NCI-H460 (cell line): ENCODE results near the gene CCN2. TPM values are rescaled to one million over a fixed set of nuclear protein-coding genes. Genes with fewer than 3 reads are reported as not detected.

Experiments used
- DNase-seq: peaks from one replicate; pipeline ENCODE4 v3.0.0-alpha.2; 2016; ENCODE audit warnings: low read depth; ENCODE audit errors: extremely low read depth
- polyA plus RNA-seq: library from polyadenylated mRNA; depleted of rRNA; stranded (reverse); fragments of >200 nt; gene quantifications from 2 replicates; pipeline ENCODE4 v1.2.3, GENCODE V29; 2014; cell fraction: nucleus; rRNA removed
- total RNA-seq: library from RNA; depleted of rRNA; stranded (reverse); fragments of >200 nt; shearing (Covaris generic); gene quantifications from 2 replicates; pipeline ENCODE4 v1.2.3, GENCODE V29; 2014; rRNA removed

The CCN2 gene
- total RNA-seq: 74.9 and 112 TPM in 2 replicates
- polyA plus RNA-seq: 146 and 167 TPM in 2 replicates

GRCh38 chr6:131950767-131951575, at the start of gene CCN2:
TSS of gene CCN2 (minus strand) at chr6:131951372. CDS start at chr6:131951172, 200 bp downstream.
- DNase-seq: peak; percentile 86

DNA sequence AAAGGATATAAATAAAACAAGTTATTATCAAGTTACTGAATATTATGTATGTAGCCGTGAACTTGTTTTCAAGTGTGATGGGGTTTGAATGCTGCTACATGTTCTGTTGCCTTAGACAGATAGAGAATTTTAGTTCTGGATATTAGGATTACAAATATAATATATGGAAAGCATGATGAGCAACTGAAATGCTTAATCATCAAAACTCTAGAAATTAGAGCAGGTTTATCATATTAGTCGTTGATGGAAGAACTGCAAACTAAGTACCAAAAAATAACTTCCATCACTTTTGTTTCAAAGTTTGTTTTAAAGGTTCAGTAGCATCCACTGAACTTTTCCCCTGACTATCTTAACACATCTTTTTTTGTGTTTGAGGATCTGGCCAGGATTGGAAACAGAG, 49.1 kb upstream of the CCN2 start:
- no peak for DNase-seq

GRCh38 chr6:131999545-132000146, 48.5 kb upstream of the CCN2 start:
- no peak for DNase-seq

DNA sequence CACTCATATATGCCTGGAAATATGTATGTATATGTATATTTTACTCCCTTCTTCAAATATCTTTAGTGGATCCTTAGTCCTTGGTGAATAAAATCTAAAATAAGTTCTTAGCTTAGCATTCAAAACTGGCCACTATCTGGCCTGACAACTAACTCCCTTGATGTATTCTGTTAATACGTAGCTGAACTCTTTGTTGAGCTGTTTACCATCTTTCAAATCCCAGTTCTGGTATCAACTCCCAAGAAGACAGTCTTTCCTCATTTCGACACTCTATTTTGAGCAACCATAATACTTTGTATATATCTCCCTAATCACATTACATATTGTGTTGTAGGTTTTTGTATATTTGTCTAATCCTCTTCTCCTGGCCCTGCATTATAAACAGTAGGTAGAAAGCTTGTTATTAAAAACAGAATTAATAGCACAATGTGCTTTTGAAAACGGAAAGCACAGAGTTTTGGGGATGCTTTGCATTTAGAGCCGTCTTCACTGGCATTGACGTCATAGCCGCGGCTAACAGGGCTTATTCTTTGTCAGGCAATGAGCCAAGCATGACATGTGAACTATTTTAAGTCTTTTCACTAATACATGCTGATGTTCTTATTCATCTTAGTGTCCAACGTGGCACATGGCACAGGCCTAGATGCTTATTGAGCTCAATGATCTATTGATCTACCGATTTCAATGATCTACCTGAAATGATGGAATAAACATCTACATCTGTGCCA, 47.2 kb upstream of the CCN2 start:
- no peak for DNase-seq

GRCh38 chr6:131997429-131998153, 46.4 kb upstream of the CCN2 start:
- no peak for DNase-seq

DNA sequence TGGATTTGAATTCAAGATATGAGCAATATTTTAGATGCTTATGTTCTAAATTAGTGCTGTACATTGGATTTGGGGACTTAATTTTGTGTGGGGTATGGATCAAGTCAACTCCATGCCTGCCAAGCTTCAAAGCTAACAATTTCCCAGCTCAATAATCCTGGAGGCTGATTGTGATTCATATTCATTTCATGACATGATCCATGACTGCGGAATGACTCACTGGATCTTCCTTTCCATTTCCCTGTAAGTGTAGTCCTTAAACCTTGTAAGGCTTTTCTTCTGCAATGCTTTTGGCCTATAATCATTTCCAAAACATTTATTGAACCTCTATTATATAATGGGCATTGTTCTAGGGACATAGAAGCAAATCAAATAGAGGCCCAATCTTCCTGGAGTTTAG, 44.7 kb upstream of the CCN2 start:
- DNase-seq: peak; percentile 16

- DNase-seq: no peak
Observed at GRCh38 chr6:131992557-131992956, 41.4 kb upstream of the CCN2 start.

DNA sequence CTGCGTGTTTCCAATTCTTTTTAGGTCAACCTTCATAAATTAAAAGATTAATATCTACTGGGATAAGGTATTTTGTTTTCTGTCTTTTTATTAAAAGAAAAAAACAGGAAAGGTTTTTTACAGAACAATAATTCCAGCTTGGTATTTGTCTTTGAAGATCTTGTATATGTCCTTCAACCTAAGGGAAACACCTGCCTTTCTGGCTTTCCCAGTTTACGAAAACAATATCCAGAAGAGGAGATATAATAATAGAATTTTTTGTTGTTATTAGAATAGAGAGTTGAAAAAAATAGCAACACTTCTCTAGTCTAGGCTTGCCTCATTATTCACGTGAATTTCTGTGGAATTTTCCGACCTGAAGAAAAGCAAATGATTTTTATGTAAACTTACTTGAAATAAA, 37.9 kb upstream of the CCN2 start:
- no peak for DNase-seq

GRCh38 chr6:131982740-131983259, 31.6 kb upstream of the CCN2 start:
- no peak for DNase-seq

- no peak for DNase-seq
Observed at GRCh38 chr6:131981624-131981978, 30.4 kb upstream of the CCN2 start.

DNA sequence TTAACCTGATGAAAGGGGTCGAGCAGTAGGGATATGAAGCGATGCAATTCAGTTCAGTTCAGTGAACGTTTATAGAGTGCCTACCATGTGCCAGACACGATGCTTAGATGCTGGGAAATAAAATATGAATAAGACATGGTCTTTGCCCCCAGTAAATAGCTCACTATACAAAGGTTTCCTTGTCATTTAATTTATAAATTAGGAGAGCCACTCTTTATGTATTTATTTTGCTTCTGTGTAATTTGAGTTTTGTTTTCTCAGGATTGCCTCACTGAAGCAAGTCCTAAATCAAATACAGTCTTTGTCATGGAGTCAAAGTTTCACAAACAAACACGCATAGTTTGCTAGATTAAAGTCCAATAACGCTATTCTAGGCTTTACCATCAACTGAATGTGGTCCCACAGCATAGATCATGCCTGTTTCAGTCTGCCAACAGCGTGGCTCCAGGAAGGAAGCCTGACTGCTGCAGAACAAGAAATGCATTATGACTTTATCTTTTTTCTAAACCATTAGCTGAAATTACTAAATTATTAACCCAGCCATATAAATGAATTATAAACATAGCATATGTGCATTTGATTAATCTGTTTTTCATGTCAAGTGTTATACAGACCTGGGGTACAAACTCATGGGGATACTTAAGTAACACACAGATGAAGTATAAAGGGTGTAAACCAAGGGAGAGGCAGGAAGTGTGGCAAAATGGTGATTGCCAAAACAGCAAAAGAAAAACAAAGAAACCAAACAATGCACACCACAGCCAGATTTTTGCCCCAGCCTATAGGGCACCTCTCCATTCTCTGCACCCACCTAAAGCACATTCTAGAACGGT, 29.8 kb upstream of the CCN2 start:
- DNase-seq: no peak

DNA sequence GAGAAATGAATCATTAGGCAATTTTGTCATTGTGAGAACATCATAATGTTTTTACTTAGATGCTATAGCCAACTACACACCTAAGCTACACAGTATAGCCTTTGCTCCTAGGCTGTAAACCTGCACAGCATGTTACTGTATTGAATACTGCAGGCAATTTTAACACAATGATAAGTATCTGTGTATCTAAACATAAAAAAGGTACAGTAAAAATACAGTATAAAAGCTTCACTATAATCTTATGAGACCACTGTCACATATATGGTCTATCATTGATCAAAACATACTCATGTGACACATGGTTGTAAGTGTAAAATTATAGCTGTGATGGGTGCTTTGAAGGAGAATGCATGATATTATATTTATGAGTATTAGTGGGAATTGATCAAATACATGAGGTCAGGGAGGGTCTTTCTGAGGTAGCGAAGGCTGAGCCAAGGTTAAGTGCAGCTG, 29.2 kb upstream of the CCN2 start:
- DNase-seq: no peak

DNA sequence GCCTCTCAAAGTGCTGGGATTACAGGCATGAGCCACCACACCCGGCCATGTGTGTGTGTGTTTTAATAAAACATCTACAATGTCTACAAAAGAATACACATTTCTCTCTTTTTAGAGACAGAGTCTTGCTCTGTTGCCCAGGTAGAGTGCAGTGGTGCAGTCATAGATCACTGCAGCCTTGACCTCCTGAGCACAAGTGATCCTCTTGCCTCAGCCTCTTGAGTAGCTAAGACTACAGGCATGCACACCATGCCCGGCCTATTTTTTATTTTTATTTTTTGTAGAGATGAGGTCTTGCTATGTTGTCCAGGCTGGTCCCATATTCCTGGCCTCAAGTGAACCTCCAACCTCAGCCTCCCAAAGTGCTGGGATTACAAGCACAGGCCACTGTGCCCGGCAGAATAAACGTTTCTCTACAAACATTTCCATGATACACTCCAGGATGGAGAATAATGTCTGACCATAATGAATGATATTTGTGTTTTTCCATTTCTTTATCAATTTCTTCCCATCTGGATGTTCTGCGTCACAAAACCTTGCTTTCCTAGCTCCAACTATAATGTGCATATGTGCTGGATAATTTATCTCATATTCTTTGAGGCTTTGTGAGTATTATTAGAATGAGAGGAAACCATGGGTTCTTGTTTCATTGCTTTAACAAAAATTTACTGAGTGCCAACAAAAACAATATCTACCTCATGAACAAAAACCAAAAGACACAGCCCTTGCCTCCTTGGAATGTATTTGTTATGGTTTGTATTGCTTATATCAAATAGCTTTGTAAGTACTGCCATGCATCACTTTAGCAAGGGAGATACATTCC, 28.6 kb upstream of the CCN2 start:
- DNase-seq: no peak

DNA sequence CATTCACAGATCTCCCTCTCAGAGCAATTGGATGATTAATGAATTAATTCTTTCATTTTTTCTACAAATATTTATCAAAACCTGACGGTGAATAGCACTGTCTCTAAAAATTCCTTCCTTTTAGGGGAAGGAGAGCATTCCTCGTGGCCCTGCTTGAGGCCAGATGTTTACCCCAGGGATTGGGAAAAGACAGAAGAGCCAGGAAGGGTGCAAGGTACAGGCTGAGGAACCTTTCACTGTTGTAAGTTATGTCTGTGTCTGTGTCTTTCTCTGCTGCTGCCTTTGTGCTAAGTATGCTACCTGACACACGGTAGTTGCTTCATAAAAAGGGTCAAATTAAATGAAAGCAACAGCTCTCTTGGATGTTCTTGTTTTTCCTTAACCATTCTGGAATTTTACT, 27.4 kb upstream of the CCN2 start:
- DNase-seq: no peak

DNA sequence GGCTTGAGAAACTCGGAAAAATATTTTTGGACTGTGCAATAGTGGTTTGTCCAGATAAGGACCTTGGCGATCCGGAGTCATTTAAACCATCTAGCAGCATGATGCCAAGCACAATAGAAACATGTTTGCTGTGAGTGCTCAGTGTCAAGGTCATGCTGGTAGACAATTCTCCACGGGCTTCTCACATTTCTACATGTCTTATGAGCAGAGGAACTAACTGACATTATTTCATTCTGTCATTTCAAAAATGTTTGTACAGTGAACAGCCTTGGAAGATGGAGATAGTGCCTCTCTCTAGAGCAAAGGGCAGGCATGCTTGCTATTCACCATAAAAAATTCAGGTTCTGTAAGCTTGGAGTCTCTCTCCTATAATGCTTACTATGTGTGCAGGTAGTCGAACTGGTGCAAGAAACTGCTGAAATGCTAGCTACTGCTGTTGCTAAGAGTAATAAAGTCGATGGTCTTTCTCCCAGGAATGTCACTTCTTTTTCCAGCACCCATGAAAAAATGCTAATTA, 25.4 kb upstream of the CCN2 start:
- no peak for DNase-seq

GRCh38 chr6:131972741-131973140, 21.6 kb upstream of the CCN2 start:
- DNase-seq: no peak

- DNase-seq: no peak
Observed at GRCh38 chr6:131970076-131970859, 19.1 kb upstream of the CCN2 start.

GRCh38 chr6:131968656-131969055, 17.5 kb upstream of the CCN2 start:
- no peak for DNase-seq
